HG03135 (cell line): Measurements from ENCODE around the gene GRIK2.
A peak's percentile ranks its signal among the peaks of the same experiment; 100 is the strongest.
"Not testable (repeated sequence)": the region's sequence is repeated elsewhere in the genome, so short reads cannot be mapped to it uniquely, and the experiment has no call there.

Experiments used
- ATAC-seq: cut with Tn5 transposase; IDR thresholded peaks from one replicate; pipeline ENCODE4 v1.9.1; 2021; ENCODE audit warnings: mild to moderate bottlenecking, moderate library complexity; ENCODE audit not compliant: unreplicated experiment

Gene GRIK2

DNA sequence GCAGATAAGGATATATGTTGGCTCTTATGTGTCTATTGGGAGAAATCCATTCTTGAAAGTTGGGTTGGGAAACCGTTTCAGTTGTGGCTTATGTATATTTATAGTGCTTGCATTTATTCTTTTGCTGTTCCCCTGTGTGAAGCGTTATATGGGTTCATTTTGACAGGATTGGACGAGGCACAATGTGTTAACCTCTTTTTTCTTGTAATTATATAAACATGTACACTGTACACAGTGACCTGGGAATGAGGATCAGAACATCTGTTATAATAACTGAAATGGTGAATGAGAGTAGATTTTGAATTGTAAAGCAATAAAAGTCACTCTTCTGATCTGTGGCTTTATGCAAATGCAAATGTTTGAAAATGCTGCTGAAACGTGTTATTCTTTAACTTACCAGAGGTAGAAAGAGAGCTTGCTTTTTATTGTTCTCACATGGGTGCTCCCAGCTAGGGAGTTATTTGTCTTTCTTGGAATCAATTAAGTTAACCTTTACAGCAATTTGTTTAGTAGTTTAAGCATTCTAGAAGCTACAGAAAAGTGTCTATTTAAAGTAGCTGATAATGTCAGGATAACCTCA is 213.7 kb downstream of the GRIK2 start:
- no peak for ATAC-seq

DNA sequence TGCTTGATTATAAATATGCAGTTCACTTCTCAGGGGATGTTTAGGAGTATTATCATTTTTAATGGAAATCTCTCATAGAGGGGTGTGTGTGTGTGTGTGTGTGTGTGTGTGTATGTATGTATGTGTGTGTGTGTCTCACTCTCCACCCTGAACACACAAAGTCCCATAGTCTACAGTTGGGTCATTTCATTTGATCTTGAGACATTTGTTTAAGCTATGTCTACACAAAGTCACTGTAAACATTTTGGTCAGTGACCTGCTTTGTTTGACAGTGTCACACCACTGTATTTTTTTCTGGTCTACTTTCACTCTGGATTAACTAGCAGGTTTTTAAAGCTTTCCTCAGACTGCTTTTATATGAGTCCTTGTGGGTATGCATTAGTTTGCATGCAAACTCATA is 215.2 kb downstream of the GRIK2 start:
- ATAC-seq: no peak

DNA sequence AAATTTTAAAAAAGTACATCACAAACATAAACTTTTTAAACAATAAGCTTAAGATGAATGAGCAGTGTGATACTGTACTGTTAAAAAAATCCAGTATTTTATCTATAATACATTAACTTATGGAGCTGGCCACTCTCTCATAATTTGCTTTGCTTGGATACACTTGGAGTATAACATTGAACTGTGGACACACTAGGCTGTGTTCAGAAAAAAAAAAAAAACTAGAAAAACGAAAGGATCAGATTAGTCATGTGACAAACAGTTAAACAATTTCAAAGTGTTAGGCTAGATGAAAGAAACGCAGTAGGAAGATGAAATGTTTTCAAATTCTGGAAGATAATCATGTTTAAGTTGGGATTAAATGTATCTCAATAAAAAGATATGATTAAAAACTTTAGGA is 220.0 kb downstream of the GRIK2 start:
- ATAC-seq: no peak

DNA sequence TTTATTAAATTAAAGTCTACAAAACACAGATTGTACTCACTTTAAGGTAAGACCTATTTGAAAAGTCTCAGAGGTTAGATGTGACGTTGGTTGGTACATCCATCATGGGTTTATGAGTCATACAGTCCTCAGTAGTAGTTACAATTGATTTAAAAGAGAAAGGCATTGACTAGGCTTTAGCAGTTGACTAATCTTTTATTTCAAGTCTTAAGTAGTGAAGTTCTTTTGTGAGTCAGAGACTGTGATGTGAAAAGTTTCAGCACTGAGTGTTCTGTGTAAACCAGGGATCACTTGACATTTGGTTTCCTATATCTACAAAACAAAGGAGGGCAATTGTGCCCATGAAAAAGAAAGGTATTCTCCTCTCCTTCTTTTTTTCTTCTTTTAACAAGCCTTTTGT is 221.3 kb downstream of the GRIK2 start:
- no peak for ATAC-seq

DNA sequence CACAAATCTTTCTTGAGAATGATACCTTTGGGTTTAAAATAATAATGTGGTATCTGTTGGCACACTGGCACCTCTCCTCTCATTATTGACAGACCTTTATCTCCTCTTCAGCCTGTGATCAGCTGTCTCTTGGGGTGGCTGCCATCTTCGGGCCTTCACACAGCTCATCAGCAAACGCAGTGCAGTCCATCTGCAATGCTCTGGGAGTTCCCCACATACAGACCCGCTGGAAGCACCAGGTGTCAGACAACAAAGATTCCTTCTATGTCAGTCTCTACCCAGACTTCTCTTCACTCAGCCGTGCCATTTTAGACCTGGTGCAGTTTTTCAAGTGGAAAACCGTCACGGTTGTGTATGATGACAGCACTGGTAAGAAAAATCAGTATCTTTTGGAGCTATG is 232.8 kb downstream of the GRIK2 start:
- ATAC-seq: no peak

DNA sequence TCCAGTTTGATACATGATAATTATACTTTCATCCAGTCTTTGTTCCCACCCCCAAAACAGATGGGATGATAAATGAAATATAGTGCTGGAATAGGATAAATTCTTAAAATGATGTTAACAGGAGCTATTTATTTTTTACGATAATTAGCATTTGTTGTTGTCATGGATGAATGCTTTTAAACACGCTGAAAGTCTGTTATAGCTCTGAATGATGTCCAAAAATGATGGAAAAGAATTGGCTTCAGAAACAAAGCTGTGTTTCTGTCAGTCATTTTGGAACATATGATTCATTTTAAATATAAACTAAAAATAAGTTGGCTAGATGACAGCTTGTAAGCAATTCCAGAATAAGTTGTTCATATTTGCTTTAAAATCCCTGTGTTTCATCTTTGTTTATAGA is 237.4 kb downstream of the GRIK2 start:
- no peak for ATAC-seq

DNA sequence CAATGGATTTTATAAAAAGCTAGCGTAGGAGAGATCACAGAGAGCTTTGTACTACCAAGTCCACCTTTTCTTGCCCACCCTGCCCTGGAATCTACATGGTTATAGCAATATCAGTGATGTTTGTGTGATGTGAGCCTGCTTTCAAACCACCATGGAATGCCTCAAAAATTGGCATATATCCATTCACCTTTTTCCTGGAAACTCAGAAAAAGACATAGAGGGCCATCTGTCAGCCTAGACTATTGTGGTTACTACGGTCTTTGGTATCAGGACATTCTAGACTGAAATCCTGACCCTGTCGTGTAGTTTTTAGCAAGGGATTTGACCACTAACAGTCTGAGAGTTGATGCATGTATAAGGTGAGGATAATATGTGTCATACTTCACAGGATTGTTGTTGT is 239.6 kb downstream of the GRIK2 start:
- ATAC-seq: no peak

DNA sequence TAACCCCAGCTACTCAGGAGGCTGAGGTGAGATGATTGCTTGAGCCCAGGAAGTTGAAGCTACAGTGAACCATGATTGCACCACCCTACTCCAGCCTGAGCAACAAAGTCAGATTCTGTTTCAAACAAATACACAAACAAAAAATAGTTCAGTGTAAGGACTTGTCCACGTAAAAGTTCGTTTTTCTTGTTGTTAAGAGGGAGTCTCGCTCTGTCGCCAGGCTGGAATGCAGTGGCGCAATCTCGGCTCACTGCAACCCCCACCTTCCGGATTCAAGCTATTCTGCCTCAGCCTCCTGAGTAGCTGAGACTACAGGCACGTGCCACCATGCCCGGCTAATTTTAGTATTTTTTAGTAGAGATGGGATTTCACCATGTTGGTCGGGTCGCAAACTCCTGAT is 245.4 kb downstream of the GRIK2 start:
- not testable (repeated sequence) for ATAC-seq

DNA sequence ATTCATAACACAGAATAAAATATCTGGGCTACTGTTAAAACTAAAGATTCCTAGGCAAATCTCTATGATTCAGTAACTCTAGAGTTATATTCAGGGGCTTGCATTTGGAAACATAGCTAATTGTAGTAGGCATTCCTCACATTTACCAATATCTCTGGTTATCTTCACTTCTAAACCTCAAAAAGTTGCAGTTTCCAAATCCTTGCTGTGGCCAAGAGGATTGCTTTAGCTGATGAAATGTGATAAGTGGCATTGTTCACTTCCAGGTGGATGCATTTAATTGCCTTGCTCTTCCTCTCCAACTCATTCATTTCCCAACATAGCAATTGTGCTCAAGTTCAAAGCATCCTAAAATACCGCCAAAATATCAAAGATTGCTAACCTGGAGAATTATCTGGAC is 246.6 kb downstream of the GRIK2 start:
- ATAC-seq: no peak

DNA sequence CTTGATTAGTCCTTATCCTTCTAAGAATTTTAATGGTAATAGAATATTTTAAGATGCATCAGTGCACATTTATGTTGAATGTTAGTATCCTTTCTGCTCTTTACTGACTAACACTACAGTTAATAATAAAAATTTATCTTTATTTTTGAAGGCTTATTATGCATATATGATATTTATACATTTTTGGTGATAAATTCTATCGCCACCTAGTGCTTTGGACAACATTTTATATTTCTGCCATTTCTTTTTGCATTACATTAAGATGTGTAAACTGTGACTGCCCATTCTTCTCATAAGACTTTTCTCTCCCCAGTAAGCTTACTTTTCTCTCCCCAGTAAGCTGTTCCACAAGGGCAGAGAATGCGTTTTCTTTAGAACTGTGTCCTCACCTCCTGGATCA is 252.3 kb downstream of the GRIK2 start:
- ATAC-seq: no peak

DNA sequence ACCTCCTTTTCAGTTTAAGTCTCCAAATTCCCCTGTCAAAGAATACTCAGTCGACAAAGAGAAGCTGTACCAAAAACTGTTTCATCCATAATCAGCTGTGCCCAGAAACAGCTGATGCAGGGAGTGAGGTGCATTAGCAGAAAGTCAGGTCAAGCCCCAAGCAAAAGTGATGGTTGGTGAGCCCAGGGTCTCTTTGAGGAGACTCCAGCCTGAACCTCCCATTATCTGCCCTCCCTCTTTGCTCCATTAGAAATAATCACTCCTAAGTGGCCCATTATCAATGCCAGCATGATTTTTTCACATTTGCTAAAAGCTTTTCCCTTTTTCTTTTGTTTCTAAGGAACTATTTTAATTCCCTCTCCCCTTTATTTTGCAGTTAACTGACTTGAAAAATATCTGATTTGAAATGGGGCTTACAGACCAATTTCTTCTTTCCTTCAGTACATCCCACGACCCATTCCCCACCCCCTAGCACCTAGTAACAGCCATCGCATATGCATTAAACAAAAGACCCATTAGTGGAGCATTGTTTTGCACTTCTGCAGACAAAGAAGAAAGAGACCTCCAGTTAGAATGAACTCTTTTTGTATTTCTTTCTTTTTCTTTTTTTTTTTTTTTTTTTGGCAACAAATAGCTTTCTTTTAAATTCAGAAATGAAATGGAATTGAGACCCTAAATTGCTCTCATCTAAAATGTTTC is 257.0 kb downstream of the GRIK2 start:
- no peak for ATAC-seq

DNA sequence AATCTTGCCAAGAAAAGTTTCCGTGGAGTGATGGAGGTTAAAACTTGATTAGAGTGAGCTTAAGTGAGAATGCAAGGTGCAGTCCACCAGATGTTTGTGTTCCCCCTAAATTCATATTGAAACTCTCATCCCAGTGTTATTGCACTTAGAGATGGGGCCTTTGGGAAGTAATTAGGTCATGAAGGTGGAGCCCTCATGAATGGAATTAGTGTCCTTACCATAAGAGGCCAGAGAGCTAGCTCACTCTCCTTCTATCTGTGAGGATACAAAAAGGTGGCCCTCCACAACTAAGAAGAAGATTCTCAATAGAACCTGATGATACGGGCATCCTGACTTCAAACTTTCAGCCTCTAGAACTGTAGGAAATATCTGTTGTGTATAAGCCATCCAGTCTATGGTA is 258.6 kb downstream of the GRIK2 start:
- no peak for ATAC-seq

DNA sequence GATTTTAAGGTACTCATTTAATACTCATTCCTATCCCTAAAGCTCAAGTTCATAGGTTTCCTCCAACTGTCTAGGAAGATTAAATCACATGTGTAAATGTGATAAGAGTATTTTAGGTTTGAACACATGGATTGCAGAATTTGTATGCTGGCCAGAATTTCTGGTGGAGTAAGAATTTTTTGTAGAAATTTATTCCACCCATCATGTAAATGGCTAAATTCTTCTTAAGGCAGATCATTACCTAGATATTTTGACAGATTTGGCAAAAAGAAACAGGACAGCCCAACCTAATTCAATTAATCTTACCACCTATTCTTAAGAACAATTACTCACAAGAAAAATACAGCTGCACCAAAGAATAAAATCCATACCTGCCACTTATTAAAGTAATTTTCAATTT is 261.6 kb downstream of the GRIK2 start:
- ATAC-seq: no peak

DNA sequence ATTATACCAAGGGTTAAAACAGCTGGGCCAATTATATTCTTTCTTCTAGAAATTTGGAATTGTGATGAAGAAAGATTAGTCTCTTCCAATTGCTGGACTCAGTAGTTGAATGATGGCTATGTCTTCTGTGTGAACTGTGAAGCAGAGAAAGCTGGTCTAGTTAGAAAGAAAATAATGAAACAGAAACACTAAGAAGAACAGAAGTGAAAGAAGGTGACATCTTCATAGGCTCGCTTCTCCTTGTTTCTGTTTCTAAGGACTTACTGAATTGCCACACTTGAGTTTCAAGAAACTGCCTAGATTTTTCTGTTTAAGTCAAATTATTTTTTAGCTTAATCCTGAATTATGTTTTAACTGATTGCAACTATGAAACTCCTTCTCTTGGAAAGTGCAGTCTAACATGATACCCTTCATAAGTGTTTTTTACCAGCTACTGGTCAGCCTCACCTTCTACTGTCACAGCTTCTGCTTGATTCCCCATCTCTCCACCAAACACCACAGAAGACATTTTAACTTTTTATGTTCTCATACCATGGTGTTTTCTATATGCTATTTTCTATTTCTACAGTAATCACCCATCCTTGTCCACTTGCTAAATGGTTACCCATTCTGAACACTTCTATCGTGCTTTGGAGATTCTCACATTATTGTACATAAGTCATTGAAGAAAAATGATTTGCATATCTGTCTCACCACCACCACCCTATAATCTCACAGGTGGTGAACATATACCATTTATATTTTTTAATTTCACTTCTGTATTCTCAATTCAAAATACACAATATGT is 268.8 kb downstream of the GRIK2 start:
- ATAC-seq: peak; percentile 95

DNA sequence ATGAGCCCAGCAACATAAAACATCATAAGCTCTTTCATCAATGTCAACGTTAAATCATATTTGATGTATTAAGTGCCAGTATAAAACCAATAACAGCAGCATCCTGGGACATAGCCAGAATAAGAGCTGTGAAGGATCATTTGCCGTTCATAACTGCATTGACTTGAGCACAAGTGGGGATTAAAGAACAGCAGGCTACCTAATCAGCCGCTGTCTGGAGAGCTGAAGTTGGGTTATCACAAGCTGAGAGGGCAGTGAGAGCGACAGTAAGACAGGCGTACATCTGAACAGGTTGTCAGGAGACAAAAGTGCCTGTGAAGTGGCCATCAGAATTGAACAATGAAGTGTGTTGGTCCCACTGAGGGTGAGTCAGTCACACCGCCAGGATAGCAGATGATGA is 269.6 kb downstream of the GRIK2 start:
- no peak for ATAC-seq

DNA sequence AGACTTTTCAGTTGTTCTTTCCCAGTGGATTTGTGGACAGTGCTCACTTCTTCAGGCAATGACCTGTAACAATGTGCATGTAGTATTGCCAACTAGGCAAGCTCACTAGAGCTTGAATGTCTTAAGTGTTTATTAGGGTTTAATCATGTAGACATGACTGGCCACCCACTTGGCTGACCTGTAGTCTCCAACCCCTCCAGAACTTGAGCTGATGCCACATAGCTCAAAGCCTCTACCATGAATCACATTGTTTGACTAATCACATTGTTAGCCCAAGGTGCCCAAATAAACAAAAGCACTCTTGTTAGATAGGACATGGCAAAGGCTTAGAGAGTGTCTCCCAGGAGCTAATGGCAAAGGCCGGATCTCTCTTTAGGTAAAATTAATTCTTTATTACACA is 272.7 kb downstream of the GRIK2 start:
- no peak for ATAC-seq

DNA sequence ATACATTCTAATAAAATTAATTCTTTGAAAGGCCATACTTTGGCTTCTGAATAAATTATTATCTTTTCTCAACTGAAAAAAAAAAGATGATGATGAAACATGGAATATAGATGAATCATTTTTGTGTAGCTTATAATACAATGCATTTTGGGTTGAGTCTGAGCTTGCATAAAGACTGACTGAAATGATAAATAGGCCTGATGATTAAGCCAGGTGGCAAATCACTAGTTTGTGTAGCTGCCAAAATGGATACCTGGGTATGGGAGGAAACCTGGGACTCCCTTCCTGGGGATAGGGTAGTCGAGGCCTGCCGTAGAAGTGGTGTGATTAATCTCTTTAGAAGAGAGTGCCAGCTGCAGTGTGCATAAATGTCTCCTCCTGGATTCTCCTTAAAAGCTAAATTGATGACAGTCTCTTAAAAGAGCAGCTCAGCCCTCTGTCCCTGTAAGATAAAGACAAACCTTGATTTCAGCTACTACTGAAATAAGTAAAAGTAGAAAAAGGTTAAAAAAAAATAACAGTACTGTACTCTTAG is 275.1 kb downstream of the GRIK2 start:
- no peak for ATAC-seq

DNA sequence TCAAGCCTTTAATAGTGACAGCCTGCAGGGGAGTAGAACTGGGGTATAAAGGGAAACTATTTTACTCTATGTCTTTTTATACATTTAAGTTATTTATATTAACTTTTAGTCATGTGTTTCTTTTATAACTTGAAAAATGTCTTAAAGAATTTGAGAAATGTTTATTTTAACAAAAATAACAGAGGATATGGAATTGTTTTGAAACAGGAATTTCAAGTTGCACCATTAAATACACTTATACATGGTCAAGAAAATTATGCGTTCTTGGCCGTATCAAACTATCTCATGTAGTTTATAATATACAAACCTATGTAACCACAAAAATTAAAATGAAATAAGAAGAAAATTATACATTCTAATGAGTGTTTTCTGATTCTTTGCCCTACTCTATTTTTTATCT is 282.7 kb downstream of the GRIK2 start:
- no peak for ATAC-seq

DNA sequence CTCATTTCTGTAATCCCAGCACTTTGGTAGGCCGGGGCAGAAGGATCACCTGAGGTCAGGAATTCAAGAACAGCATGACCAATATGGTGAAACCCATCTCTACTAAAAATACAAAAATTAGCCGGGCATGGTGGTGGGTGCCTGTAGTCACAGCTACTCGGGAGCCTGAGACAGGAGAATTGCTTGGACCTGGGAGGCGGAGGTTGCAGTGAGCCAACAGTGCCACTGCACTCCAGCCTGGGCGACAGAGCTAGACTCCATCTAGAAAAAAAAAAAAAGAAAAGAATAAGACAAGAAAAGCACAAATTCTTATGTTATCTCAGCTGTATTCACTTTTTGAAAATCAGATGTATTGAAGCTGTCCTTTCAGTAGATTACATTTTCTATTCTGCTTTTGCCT is 289.4 kb downstream of the GRIK2 start:
- ATAC-seq: no peak

DNA sequence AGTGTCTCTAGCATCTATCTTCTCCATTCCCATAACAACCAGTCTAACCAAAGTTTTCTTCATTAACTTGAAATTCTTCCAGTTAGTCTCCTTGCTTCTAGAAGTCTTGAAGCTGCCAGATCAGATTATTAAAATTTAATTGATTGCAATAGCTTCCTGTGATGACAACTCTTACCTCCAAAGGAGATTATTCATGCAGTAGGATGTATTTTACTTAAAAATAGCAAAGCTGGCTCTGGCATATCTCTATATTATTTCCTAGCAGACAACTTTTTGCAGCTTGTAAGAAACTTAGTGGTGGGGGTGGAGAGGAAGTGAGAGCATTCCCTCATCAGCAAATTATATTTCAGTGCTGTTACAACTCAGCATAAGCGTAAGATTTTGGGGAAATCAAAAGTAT is 290.4 kb downstream of the GRIK2 start:
- no peak for ATAC-seq

DNA sequence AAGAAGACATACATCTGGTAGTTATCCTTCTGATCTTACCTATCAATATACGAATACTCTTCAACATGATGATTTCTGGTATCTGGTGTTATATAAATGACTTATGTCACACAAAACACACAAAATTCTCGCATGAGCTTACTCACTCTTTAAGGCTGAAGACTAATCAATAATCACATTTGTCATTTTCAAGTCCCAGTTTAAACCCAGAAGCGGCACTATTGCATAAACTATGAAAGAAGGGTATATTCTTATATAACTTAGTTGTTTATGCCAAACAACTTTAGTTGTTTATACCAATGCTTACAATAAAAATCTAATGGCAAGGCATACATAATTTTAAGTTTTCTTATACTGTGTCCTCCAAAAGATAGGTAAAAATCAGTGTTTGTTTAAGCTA is 293.1 kb downstream of the GRIK2 start:
- no peak for ATAC-seq

DNA sequence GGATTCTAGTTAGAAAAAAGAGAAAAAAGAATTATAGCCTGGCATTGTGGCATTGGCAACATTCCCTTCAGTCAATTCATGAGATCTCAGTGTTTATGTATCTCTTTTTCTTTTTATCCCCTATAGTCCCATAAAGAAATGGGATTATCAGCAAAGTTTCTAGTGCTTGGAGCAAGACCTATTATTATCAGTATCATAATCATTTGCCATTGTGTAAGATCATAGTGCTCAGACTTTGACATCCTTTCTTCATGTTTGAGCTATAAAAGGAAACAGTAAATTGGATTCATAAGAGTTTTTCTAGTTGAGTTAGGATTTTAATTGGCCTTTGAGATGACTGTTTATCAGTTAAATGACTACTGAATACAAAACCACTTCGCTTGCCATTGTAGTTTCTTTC is 295.6 kb downstream of the GRIK2 start:
- ATAC-seq: no peak
